HepG2 (cell line): ENCODE data around the gene PLIN5. TPM values are rescaled to one million over a fixed set of nuclear protein-coding genes. Genes with fewer than 3 reads are reported as not detected.

Source experiments
- ATAC-seq: fragments of 200-7000 bp; cut with Tn5 transposase; 3 replicates; pipeline ENCODE4 v1.9.1; 2020; ENCODE audit warnings: mild to moderate bottlenecking, moderate library complexity
- BruUV-seq: library from RNA; stranded (reverse); fragments of 400-500 nt; replicated peaks from 2 replicates; lab custom pipeline; 2021; lab: Mats Ljungman, UMichigan
- CTCF ChIA-PET: fragments of 300-600 bp; formaldehyde crosslinking; extraction: SDS; loops from one replicate; lab custom pipeline; 2021; ENCODE audit warnings: low total read pairs, inconsistent platforms, low intra/inter-chr PET ratio; lab: Yijun Ruan, JAX
- POLR2A ChIA-PET: fragments of 350-600 bp; sonication (Branson Sonifier 250); formaldehyde crosslinking; loops from one replicate; lab custom pipeline; 2020; ENCODE audit warnings: antibody characterized with exemption, inconsistent platforms; lab: Yijun Ruan, JAX
- DNase-seq: peaks from one replicate; pipeline ENCODE4 v3.0.0-alpha.2; 2015; ENCODE audit warnings: low spot score
- FAIRE-seq: peaks from 3 replicates; lab custom pipeline; 2011; peaks lifted over from hg19 to GRCh38; lab: Jason Lieb, UNC
- H2AFZ ChIP-seq: one replicate; pipeline ENCODE4 v1.6.1; 2011; ENCODE audit warnings: low read length, inconsistent platforms
- H3K27ac ChIP-seq: fragments of 300-600 bp; 3 replicates; pipeline ENCODE4 v1.8.0; 2011; ENCODE audit warnings: mixed run types, mild to moderate bottlenecking, mixed read lengths, low read length, inconsistent platforms; ENCODE audit not compliant: insufficient read depth; ENCODE audit errors: extremely low read length
- H3K27me3 ChIP-seq, 2 experiments: fragments of 200-600 bp in 1 of 2; 2 replicates in 1 of 2; 3 replicates in 1 of 2; pipeline versions ENCODE4 v1.6.0 to v1.8.0; 2011; ENCODE audit warnings: low read length in 2 of 2, mild to moderate bottlenecking in 2 of 2, moderate library complexity in 2 of 2, inconsistent platforms in 1 of 2; ENCODE audit not compliant: insufficient read depth in 2 of 2, control insufficient read depth in 1 of 2
- H3K36me3 ChIP-seq, 2 experiments: fragments of 200-600 bp in 1 of 2; replicated peaks in 1 of 2; 2 replicates in 1 of 2; 3 replicates in 1 of 2; pipeline versions ENCODE4 v1.5.1 to v1.8.0; 2011; ENCODE audit warnings: low read length in 2 of 2, inconsistent platforms in 1 of 2; ENCODE audit not compliant: insufficient read depth in 2 of 2, control insufficient read depth in 1 of 2
- H3K4me1 ChIP-seq: 2 replicates; pipeline ENCODE4 v1.5.1; 2012; ENCODE audit warnings: low read length, inconsistent platforms; ENCODE audit not compliant: insufficient read depth
- H3K4me2 ChIP-seq: 2 replicates; pipeline ENCODE4 v1.6.0; 2011; ENCODE audit warnings: low read depth, low read length, inconsistent platforms
- H3K4me3 ChIP-seq, 3 experiments: fragments of 200-600 bp in 1 of 3; sonication (generic), shearing (Covaris generic) in 1 of 3; replicated peaks in 1 of 3; 2 replicates each; pipeline ENCODE4 v1.5.1; 2011 to 2016; ENCODE audit warnings: low read length in 3 of 3, inconsistent platforms in 2 of 3, low read depth in 2 of 3, mild to moderate bottlenecking in 2 of 3, control low read depth in 1 of 3, mixed read lengths in 1 of 3; ENCODE audit not compliant: insufficient read depth in 1 of 3
- H3K79me2 ChIP-seq: one replicate; pipeline ENCODE4 v1.6.1; 2011; ENCODE audit warnings: low read length, inconsistent platforms; ENCODE audit not compliant: insufficient read depth
- H3K9ac ChIP-seq: 2 replicates; pipeline ENCODE4 v1.6.0; 2011; ENCODE audit warnings: mild to moderate bottlenecking, low read depth, low read length, inconsistent platforms; ENCODE audit not compliant: insufficient read depth
- H3K9me3 ChIP-seq: 2 replicates; pipeline ENCODE4 v1.5.1; 2012; ENCODE audit warnings: mild to moderate bottlenecking, low read length
- H4K20me1 ChIP-seq: 2 replicates; pipeline ENCODE4 v1.6.0; 2011; ENCODE audit warnings: inconsistent platforms, mild to moderate bottlenecking, low read length, moderate library complexity; ENCODE audit not compliant: insufficient read depth
- SAFB2 ChIP-seq: sonication (generic); formaldehyde crosslinking; IDR thresholded peaks from 2 replicates; pipeline ENCODE4 v1.5.1; 2020; ENCODE audit warnings: missing genetic modification reagents, low read depth, mild to moderate bottlenecking, borderline replicate concordance
- ZNF687 ChIP-seq: sonication (generic); formaldehyde crosslinking; IDR thresholded peaks from 2 replicates; pipeline ENCODE4 v1.5.1; 2020; ENCODE audit warnings: mild to moderate bottlenecking, missing genetic modification reagents, moderate library complexity
- ZNF790 ChIP-seq: sonication (generic); formaldehyde crosslinking; IDR thresholded peaks from 2 replicates; pipeline ENCODE4 v1.8.0; 2022; ENCODE audit warnings: missing genetic modification reagents, mild to moderate bottlenecking, borderline replicate concordance
- WGBS: methylation state at CpG from one replicate; pipeline ENCODE4 v1.1.6; 2017; ENCODE audit warnings: low lambda C conversion rate; 5-methylcytosine and 5-hydroxymethylcytosine counted together
- in situ Hi-C: cut with HindIII; loops from 2 replicates; pipeline ENCODE4 v1.10.0; 2017; ENCODE audit warnings: low pct_unique_long_range_greater_than_20kb; ENCODE audit not compliant: extremely low pct_ligation_motif_present
- intact Hi-C: fragments of 100-400 bp; cut with micrococcal nuclease; formaldehyde crosslinking; loops from one replicate; pipeline ENCODE4 v1.10.0; 2022; ENCODE audit not compliant: unreplicated experiment
- polyA plus RNA-seq, 8 experiments: library from polyadenylated mRNA; depleted of rRNA in 3 of 8; stranded (reverse) in 7 of 8; unstranded in 1 of 8; fragments of >200 nt; fragmentation: Illumina TruSeq in 4 of 8; extraction: Trizol in 4 of 8; gene quantifications; 2 replicates each; pipeline versions ENCODE4 v1.2.1 to v1.2.3, GENCODE V29; 2011 to 2016; ENCODE audit warnings: low read depth in 4 of 8, missing spikeins in 1 of 8, mixed read lengths in 1 of 8; ENCODE audit not compliant: insufficient read depth in 1 of 8
- total RNA-seq, 5 experiments: library from RNA; depleted of rRNA; stranded (reverse); fragments of >200 nt; fragmentation: Illumina TruSeq; extraction: Trizol; gene quantifications; 2 replicates each; pipeline ENCODE4 v1.2.3, GENCODE V29; 2016; ENCODE audit warnings: low read depth in 1 of 5
- TF ChIP-seq, protein P1 (sequence below): sonication (generic); formaldehyde crosslinking; IDR thresholded peaks from 2 replicates; pipeline ENCODE4 v1.5.0; 2020; ENCODE audit warnings: missing genetic modification reagents

The PLIN5 gene
- total and polyA plus RNA-seq, 2 of the 13 experiments (the other 11 are each of a cell fraction or from before 2014, with no cell fraction given): 1.8 to 4.8 TPM

DNA sequence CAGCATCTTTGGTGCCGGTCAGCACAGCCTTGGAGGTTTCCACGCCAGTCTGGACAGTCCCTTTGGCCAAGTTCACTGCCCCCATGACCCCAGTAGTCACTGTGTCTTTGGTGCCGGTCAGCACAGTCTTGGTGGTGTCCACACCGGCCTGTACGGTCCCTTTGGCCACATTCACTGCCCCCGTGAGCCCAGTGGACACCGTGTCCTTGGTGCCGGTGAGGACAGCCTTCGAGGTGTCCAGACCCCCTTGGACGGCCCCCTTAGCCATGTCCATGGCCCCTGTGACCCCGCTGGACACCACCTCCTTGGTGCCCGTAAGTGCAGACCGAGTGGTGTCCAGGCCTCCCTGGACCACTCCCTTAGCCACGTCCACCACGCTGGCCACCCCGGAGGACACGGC, 21.8 kb downstream of the PLIN5 start:
- no TSS peak for BruUV-seq
- H4K20me1 ChIP-seq: no peaks in the 10 kb centered on the region
- no peak overlapping the region for H3K27ac ChIP-seq
- 100% methylated on average over 6 of the region's 17 CpGs for WGBS
- H3K27me3 ChIP-seq: no peaks in the 10 kb centered on the region
- in situ Hi-C loops (no loop called here), intact Hi-C loops (no loop called here)
- H3K36me3 ChIP-seq: no peaks in the 10 kb centered on the region
- no peak overlapping the region for H2AFZ ChIP-seq
- ChIA-PET POLR2A (no interaction called here), CTCF (no interaction called here)
- no peaks in the 10 kb centered on the region for H3K9me3 ChIP-seq
- H3K4me2 ChIP-seq: no peak overlapping the region
- no peaks in the 10 kb centered on the region for H3K79me2 ChIP-seq
- ATAC-seq (no peak), DNase-seq (no peak), FAIRE-seq (no peak)
- peaks cover 15% of the 10 kb centered on the region for H3K4me1 ChIP-seq
- H3K4me3 ChIP-seq: no peak overlapping the region
- H3K9ac ChIP-seq: no peak overlapping the region
- TF ChIP-seq, protein P1, sequence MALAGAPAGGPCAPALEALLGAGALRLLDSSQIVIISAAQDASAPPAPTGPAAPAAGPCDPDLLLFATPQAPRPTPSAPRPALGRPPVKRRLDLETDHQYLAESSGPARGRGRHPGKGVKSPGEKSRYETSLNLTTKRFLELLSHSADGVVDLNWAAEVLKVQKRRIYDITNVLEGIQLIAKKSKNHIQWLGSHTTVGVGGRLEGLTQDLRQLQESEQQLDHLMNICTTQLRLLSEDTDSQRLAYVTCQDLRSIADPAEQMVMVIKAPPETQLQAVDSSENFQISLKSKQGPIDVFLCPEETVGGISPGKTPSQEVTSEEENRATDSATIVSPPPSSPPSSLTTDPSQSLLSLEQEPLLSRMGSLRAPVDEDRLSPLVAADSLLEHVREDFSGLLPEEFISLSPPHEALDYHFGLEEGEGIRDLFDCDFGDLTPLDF (CRISPR knock-in tag): no peak
- no peak for TF ChIP-seq ZNF790
- TF ChIP-seq SAFB2: no peak
- TF ChIP-seq ZNF687 (CRISPR knock-in tag): 0 out of 2 replicates have a peak, but pooled peaks have one; percentile 9
